Measurements from ENCODE around the gene TUFM.

TUFM gene

DNA sequence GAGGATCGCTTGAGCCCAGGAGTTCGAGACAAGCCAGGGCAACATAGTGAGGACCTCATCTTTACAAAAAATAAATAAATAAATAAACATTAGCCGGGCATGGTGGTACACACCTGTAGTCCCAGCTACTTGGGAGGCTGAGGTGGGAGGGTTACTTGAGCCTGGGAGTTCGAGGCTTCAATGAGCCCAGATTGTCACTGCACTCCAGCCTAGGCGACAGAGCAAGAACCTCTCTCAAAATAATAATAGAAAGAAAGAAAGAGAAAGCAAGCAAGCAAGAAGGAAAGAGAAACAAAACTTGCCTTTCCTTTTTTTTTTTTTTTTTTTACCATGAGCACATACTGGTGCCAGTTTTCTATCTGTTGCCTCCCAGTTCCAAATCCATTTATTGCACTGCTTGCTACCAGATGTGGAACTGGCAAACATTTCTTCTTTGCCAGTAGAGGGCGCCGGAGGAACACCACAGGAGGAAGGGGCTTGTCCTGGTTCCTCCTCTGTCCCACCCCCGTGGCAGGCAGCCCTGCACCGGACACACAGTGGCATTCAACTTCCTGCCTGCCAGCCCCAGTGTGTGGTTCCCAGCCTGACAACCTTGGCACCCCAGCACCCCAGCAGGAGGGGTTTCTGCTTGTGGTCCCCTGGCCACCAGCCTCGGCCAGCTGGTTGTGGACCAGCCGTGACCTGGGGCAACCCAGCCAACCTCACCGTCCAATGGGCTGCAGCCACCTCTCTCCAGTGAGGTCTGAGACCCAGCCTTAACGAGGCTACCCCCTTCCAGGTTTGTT, 43.7 kb downstream of the TUFM start:
- DNase-seq (ENCODE audit: low read depth, low spot score): peak; percentile 56
